H1 (cell line): Measurements from ENCODE around the gene LINGO4. TPM values are rescaled to one million over a fixed set of nuclear protein-coding genes. Genes with fewer than 3 reads are reported as not detected.

Source experiments
- BACH1 ChIP-seq: IDR thresholded peaks from 2 replicates; pipeline ENCODE4 v1.6.1; 2012; ENCODE audit warnings: low read length, improper control_type of control experiment
- CHD1 ChIP-seq: IDR thresholded peaks from 2 replicates; pipeline ENCODE4 v1.6.1; 2012; ENCODE audit warnings: low read depth, low read length, improper control_type of control experiment
- CHD2 ChIP-seq: IDR thresholded peaks from 2 replicates; pipeline ENCODE4 v1.6.1; 2012; ENCODE audit warnings: low read length, improper control_type of control experiment
- EZH2 ChIP-seq: fragments of 200-600 bp; sonication (generic); IDR thresholded peaks from 2 replicates; pipeline ENCODE4 v1.7.1; 2012; ENCODE audit warnings: low read depth, mild to moderate bottlenecking, moderate library complexity, low read length, inconsistent platforms; ENCODE audit not compliant: severe bottlenecking
- FOSL1 ChIP-seq: IDR thresholded peaks from 2 replicates; pipeline ENCODE4 v1.6.1; 2011; ENCODE audit warnings: mild to moderate bottlenecking, low read depth, low read length, moderate library complexity; ENCODE audit not compliant: insufficient read depth
- HDAC6 ChIP-seq: IDR thresholded peaks from one replicate; pipeline ENCODE4 v1.7.1; 2012; ENCODE audit warnings: low read depth, mild to moderate bottlenecking, inconsistent platforms, low read length, moderate library complexity
- JUND ChIP-seq: IDR thresholded peaks from 2 replicates; pipeline ENCODE4 v1.6.1; 2011; ENCODE audit warnings: mild to moderate bottlenecking, improper control_type of control experiment, low read length
- KDM1A ChIP-seq: fragments of 200-600, 300-600 bp; sonication (generic); IDR thresholded peaks from 2 replicates; pipeline ENCODE4 v1.7.1; 2016; ENCODE audit warnings: mild to moderate bottlenecking, low read length, borderline replicate concordance
- NRF1 ChIP-seq: IDR thresholded peaks from 2 replicates; pipeline ENCODE4 v1.6.1; 2011; ENCODE audit warnings: mild to moderate bottlenecking, low read depth, low read length, improper control_type of control experiment
- POLR2AphosphoS5 ChIP-seq: IDR thresholded peaks from 2 replicates; pipeline ENCODE4 v1.6.1; 2011; ENCODE audit warnings: low read depth, low read length
- RAD21 ChIP-seq, 2 experiments: IDR thresholded peaks in 1 of 2; conservative IDR thresholded peaks in 1 of 2; 2 replicates each; pipeline ENCODE4 v1.6.1; 2011; ENCODE audit warnings: low read depth in 2 of 2, low read length in 2 of 2, improper control_type of control experiment in 1 of 2, inconsistent platforms in 1 of 2, mild to moderate bottlenecking in 1 of 2, moderate library complexity in 1 of 2
- RFX5 ChIP-seq: IDR thresholded peaks from 2 replicates; pipeline ENCODE4 v1.6.1; 2011; ENCODE audit warnings: low read depth, low read length, improper control_type of control experiment, borderline replicate concordance
- RNF2 ChIP-seq: fragments of 200-900, 300-1000 bp; sonication (generic); IDR thresholded peaks from 2 replicates; pipeline ENCODE4 v1.7.1; 2016; ENCODE audit warnings: borderline replicate concordance, low read depth, mild to moderate bottlenecking, antibody characterized with exemption, low read length; ENCODE audit not compliant: poor library complexity, severe bottlenecking; ENCODE audit errors: missing control alignments
- RXRA ChIP-seq: IDR thresholded peaks from 2 replicates; pipeline ENCODE4 v1.6.1; 2011; ENCODE audit warnings: low read depth, mild to moderate bottlenecking, low read length, moderate library complexity; ENCODE audit not compliant: insufficient read depth
- SP4 ChIP-seq: IDR thresholded peaks from 2 replicates; pipeline ENCODE4 v1.6.1; 2012; ENCODE audit warnings: low read length, inconsistent platforms
- TAF1 ChIP-seq: IDR thresholded peaks from 2 replicates; pipeline ENCODE4 v1.6.1; 2011; ENCODE audit warnings: mild to moderate bottlenecking, low read depth, low read length
- TAF7 ChIP-seq: optimal IDR thresholded peaks from 2 replicates; pipeline ENCODE3; 2011; ENCODE audit warnings: low read depth, mild to moderate bottlenecking, inconsistent platforms, low read length, moderate library complexity, borderline replicate concordance
- TBP ChIP-seq: IDR thresholded peaks from 2 replicates; pipeline ENCODE4 v1.6.1; 2011; ENCODE audit warnings: low read depth, low read length, improper control_type of control experiment
- TCF12 ChIP-seq: IDR thresholded peaks from 2 replicates; pipeline ENCODE4 v1.6.1; 2011; ENCODE audit warnings: low read depth, mild to moderate bottlenecking, low read length
- ZNF274 ChIP-seq: IDR thresholded peaks from 2 replicates; pipeline ENCODE4 v1.7.0; 2012; ENCODE audit warnings: low read length, borderline replicate concordance; ENCODE audit errors: extremely low read depth
- polyA plus RNA-seq, 7 experiments: library from polyadenylated mRNA; depleted of rRNA in 3 of 7; stranded (reverse) in 5 of 7; unstranded in 2 of 7; fragments of >200 nt in 5 of 7; fragments of 200-250 nt in 2 of 7; gene quantifications; 1 replicate in 5 of 7; 2 replicates in 1 of 7; 4 replicates in 1 of 7; pipeline versions ENCODE4 v1.2.1 to v1.2.3, GENCODE V29; 2011 to 2013; ENCODE audit warnings: missing spikeins in 2 of 7, mixed read lengths in 2 of 7
- total RNA-seq: library from RNA; stranded (reverse); fragmentation: NEBNext Ultra II Directional; extraction: Animal tissue kit (Norgen Biotek cat#: 25700); gene quantifications from 2 replicates; pipeline ENCODE4 v1.2.1, GENCODE V29; 2021
- TF ChIP-seq, protein P1 (sequence below): IDR thresholded peaks from 2 replicates; pipeline ENCODE4 v1.6.1; 2011; ENCODE audit warnings: low read depth, mild to moderate bottlenecking, low read length; ENCODE audit not compliant: insufficient read depth
- TF ChIP-seq, protein P2 (sequence below): IDR thresholded peaks from 2 replicates; pipeline ENCODE4 v1.6.1; 2011; ENCODE audit warnings: low read length, improper control_type of control experiment

LINGO4 gene
- total and polyA plus RNA-seq, 2 of the 8 experiments (the other 6 are each of a cell fraction or from before 2014, with no cell fraction given), result 0.03 TPM; not detected in 1

DNA sequence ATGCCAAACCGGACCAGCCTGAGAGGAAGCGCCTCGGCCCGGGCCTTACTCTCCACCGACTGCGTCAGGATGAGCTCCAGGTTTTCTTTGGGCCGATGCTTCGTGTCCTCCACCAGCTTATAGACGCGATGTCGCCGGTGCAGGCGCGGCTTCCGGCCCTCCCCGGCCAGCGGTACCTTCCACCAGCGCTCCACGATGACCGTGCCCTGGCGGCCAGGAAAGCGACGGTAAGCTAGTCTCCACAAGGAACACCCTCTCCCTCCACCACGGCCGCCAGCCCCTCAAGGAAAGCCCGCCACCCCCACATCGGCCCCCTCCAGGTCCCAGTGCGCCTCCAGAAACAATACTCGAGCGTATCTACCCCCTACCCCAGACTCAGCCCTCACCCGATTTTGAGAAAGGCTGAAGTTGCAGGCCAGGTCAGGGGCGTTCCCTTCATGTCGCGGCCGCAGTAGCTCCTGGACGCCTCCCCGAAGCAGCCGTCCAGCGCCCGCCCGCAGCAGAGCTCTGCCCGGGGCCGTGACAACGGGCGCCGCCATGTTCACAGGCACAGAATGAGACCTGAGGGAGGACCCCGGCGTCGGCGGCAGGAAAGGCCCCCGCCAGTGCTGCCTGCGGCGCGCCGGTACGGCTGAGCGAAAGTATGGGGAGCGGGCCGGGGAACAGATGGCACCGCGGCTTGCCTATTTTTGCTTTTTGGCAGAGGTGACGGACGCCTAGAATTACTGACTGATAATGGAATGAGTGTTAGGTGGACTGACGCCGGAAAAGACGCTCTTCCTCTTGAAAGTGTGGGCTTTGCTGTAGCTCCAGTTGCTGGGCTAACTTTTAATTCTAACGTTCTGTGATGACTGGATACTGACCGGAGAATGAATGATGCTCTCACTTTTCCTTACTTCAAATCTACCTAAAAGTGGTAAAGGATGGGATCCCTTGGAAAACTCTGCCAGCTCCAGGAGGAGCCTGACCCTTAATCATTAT, 42.0 kb downstream of the LINGO4 start, which contains the start of gene MRPL9 (continued):
- no peak for TF ChIP-seq NRF1
- no peak; a peak in 1 of 4 replicates for TF ChIP-seq RAD21 (IDR thresholded peaks at IDR 0.05 in 1 of 2, conservative IDR thresholded peaks at IDR 0.05 in 1 of 2; ENCODE audit: low read depth in 2 of 2, low read length in 2 of 2)
- TF ChIP-seq RFX5, result no peak
- no peak for TF ChIP-seq BACH1
- TF ChIP-seq TBP, result peak; percentile 91
- no peak for TF ChIP-seq EZH2
- TF ChIP-seq TAF1, result peak; percentile 97
- no peak for TF ChIP-seq TCF12
- no peak for TF ChIP-seq CHD1
- TF ChIP-seq ZNF274, result no peak
- TF ChIP-seq HDAC6, result no peak
- peak; percentile 50 for TF ChIP-seq POLR2AphosphoS5
- TF ChIP-seq SP4, result peak; percentile 87; the same call in 1 of the 2 replicates
- no peak for TF ChIP-seq CHD2
- TF ChIP-seq RXRA, result no peak
- TF ChIP-seq, protein P1, sequence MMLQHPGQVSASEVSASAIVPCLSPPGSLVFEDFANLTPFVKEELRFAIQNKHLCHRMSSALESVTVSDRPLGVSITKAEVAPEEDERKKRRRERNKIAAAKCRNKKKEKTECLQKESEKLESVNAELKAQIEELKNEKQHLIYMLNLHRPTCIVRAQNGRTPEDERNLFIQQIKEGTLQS, result no peak
- TF ChIP-seq, protein P2, sequence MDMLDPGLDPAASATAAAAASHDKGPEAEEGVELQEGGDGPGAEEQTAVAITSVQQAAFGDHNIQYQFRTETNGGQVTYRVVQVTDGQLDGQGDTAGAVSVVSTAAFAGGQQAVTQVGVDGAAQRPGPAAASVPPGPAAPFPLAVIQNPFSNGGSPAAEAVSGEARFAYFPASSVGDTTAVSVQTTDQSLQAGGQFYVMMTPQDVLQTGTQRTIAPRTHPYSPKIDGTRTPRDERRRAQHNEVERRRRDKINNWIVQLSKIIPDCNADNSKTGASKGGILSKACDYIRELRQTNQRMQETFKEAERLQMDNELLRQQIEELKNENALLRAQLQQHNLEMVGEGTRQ, result no peak
- TF ChIP-seq RNF2, result no peak
- TF ChIP-seq JUND, result no peak
- no peak for TF ChIP-seq FOSL1
- no peak for TF ChIP-seq KDM1A
- TF ChIP-seq TAF7, result peak; percentile 77
